H7 (cell line): ENCODE measurements around the gene PTPRCAP. TPM values are rescaled to one million over a fixed set of nuclear protein-coding genes. Genes with fewer than 3 reads are reported as not detected.

ENCODE experiments used
- DNase-seq: peaks from one replicate; pipeline ENCODE4 v3.0.0; 2012
- H3K27me3 ChIP-seq: 2 replicates; pipeline ENCODE4 v1.6.0; 2011; ENCODE audit warnings: mild to moderate bottlenecking, low read length; ENCODE audit not compliant: control insufficient read depth, insufficient read depth
- H3K36me3 ChIP-seq: replicated peaks from 2 replicates; pipeline ENCODE4 v1.5.1; 2011; ENCODE audit warnings: low read length; ENCODE audit not compliant: control insufficient read depth, insufficient read depth
- H3K4me3 ChIP-seq: 2 replicates; pipeline ENCODE4 v1.5.1; 2011; ENCODE audit warnings: low read depth, mild to moderate bottlenecking, control low read depth, low read length, moderate library complexity; ENCODE audit not compliant: insufficient read depth
- total RNA-seq: library from RNA; depleted of rRNA; stranded (reverse); fragments of >200 nt; shearing (Covaris generic); gene quantifications from 2 replicates; pipeline ENCODE4 v1.2.3, GENCODE V29; 2014

The PTPRCAP gene
- total RNA-seq, 1 experiment from 2014 or later, result 2.6 TPM

- DNase-seq, result peak; percentile 84
- H3K36me3 ChIP-seq, result peaks cover 11% of the 10 kb centered on the region
- no peaks in the 10 kb centered on the region for H3K27me3 ChIP-seq
- no peak overlapping the region for H3K4me3 ChIP-seq
Observed at GRCh38 chr11:67439321-67440228, 2.1 kb upstream of the PTPRCAP start.

GRCh38 chr11:67438158-67438902 is 848 bp upstream of the PTPRCAP start:
- Histone ChIP-seq H3K36me3 (peaks cover 11% of the 10 kb centered on the region), H3K4me3 (no peak overlapping the region), H3K27me3 (no peaks in the 10 kb centered on the region)
- no peak for DNase-seq

GRCh38 chr11:67437809-67438157 is 301 bp upstream of the PTPRCAP start:
- H3K27me3 ChIP-seq, result no peaks in the 10 kb centered on the region
- H3K36me3 ChIP-seq, result peaks cover 11% of the 10 kb centered on the region
- no peak for DNase-seq
- H3K4me3 ChIP-seq, result no peak overlapping the region

GRCh38 chr11:67436459-67437081 is 912 bp downstream of the PTPRCAP start:
- Histone ChIP-seq H3K4me3 (no peak overlapping the region), H3K36me3 (peaks cover 17% of the 10 kb centered on the region), H3K27me3 (no peaks in the 10 kb centered on the region)
- peak; percentile 94 for DNase-seq

GRCh38 chr11:67435727-67436458 is 1.6 kb downstream of the PTPRCAP start:
- Histone ChIP-seq H3K36me3 (peaks cover 13% of the 10 kb centered on the region), H3K27me3 (no peaks in the 10 kb centered on the region), H3K4me3 (no peak overlapping the region)
- no peak for DNase-seq

GRCh38 chr11:67435031-67435726 is 2.3 kb downstream of the PTPRCAP start:
- Histone ChIP-seq H3K27me3 (no peaks in the 10 kb centered on the region), H3K36me3 (peaks cover 13% of the 10 kb centered on the region), H3K4me3 (no peak overlapping the region)
- no peak for DNase-seq

GRCh38 chr11:67434395-67434881 is 3.0 kb downstream of the PTPRCAP start:
- H3K27me3 ChIP-seq, result no peaks in the 10 kb centered on the region
- DNase-seq, result no peak
- H3K36me3 ChIP-seq, result peaks cover 13% of the 10 kb centered on the region

GRCh38 chr11:67433536-67434394 is 3.7 kb downstream of the PTPRCAP start:
- Histone ChIP-seq H3K4me3 (no peak overlapping the region), H3K27me3 (no peaks in the 10 kb centered on the region), H3K36me3 (peaks cover 15% of the 10 kb centered on the region)
- no peak for DNase-seq

More at GRCh38 chr11:67434395-67434881, 3.0 kb downstream of the PTPRCAP start:
- no peak overlapping the region for H3K4me3 ChIP-seq

- DNase-seq, result no peak
- no peak overlapping the region for H3K4me3 ChIP-seq
- no peaks in the 10 kb centered on the region for H3K27me3 ChIP-seq
- H3K36me3 ChIP-seq, result peaks cover 15% of the 10 kb centered on the region
Observed at GRCh38 chr11:67432655-67433349, 4.7 kb downstream of the PTPRCAP start.

GRCh38 chr11:67431346-67432249 is 5.9 kb downstream of the PTPRCAP start:
- no peaks in the 10 kb centered on the region for H3K27me3 ChIP-seq
- no peak overlapping the region for H3K4me3 ChIP-seq
- peaks cover 13% of the 10 kb centered on the region for H3K36me3 ChIP-seq
- DNase-seq, result no peak

- DNase-seq, result no peak
- H3K4me3 ChIP-seq, result no peak overlapping the region
- no peaks in the 10 kb centered on the region for H3K27me3 ChIP-seq
- H3K36me3 ChIP-seq, result peaks cover 12% of the 10 kb centered on the region
Observed at GRCh38 chr11:67429722-67430121, 7.8 kb downstream of the PTPRCAP start.
